G401.6 (cell line): ENCODE results near the gene LRRC10.
A peak's percentile ranks its signal among the peaks of the same experiment; 100 is the strongest.
"Not testable (repeated sequence)": the region's sequence is repeated elsewhere in the genome, so short reads cannot be mapped to it uniquely, and the experiment has no call there.

Experiments used
- FAIRE-seq: peaks from 2 replicates; lab custom pipeline; 2012; peaks lifted over from hg19 to GRCh38; lab: Jason Lieb, UNC

Gene LRRC10

DNA sequence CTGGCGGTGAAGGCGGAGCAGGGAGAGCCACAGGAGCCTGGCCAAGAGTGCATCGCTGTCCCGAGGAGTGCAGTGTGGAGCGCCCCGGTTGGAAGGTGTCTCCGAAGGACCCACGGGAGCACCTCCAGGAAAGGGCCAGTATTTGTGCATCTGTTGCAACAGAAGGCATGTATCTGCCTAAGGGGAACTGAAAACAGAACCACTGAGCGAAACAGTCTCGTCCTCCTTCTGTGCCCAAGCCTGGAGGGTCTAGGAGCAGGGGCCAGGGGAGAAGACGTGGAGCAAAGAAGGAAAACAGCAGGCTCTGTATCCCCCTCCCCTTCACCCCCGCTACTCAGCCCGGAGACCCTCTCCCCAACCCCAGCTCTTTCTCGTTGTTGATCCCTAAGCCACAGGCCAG, 5.3 kb upstream of the LRRC10 start:
- no peak for FAIRE-seq

- no peak for FAIRE-seq
Measured at GRCh38 chr12:69613351-69613750, 2.6 kb upstream of the LRRC10 start.

- FAIRE-seq, result no peak
Measured at GRCh38 chr12:69610126-69610525, 581 bp downstream of the LRRC10 start.

- FAIRE-seq, result no peak
Measured at GRCh38 chr12:69608114-69608513, 2.6 kb downstream of the LRRC10 start.

- FAIRE-seq, result not testable (repeated sequence)
Measured at GRCh38 chr12:69604275-69604674, 6.4 kb downstream of the LRRC10 start.

DNA sequence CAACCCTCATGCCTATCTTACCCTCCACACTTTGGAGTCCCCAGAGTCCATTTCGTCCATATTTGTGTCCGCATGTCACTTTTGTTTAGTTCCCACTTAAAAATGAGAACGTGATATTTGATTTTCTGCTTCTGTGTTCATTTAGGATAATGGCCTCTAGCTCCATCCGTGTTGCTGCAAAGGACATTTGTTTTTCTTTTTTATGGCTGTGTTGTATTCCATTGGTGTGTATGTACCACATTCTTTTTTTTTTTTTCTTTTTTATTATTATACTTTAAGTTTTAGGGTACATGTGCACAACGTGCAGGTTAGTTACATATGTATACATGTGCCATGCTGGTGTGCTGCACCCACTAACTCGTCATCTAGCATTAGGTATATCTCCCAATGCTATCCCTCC, 7.2 kb downstream of the LRRC10 start:
- FAIRE-seq, result not testable (repeated sequence)

- no peak for FAIRE-seq
Measured at GRCh38 chr12:69602954-69603353, 7.8 kb downstream of the LRRC10 start.

GRCh38 chr12:69601962-69602685, 8.6 kb downstream of the LRRC10 start:
- no peak for FAIRE-seq

GRCh38 chr12:69600804-69601203, 9.9 kb downstream of the LRRC10 start:
- FAIRE-seq, result no peak

DNA sequence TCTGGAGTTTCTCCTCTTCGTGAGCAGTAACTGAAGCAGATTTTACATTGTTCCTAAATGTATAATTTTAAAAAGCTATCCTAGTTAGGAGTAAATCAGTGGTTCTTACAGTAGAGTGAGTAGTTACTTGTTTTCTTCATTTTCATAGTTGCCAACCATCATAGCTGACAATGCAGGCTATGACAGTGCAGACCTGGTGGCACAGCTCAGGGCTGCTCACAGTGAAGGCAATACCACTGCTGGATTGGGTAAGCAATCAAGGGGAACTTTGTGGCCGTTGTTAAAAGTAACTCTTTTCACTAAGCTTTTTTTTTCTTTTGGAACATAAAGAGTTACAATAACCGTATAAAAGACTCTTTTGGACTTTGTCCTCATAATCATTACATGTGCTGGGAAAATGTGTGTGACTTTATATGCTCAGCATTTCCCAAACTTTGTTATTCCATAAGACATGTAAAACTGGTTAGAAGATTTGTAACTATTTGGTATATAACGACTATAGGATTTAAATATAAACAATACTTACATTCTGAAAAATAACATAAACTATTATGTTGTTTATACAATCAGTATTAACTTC, 12.4 kb downstream of the LRRC10 start:
- no peak for FAIRE-seq

- no peak for FAIRE-seq
Measured at GRCh38 chr12:69595689-69596088, 15.0 kb downstream of the LRRC10 start.

DNA sequence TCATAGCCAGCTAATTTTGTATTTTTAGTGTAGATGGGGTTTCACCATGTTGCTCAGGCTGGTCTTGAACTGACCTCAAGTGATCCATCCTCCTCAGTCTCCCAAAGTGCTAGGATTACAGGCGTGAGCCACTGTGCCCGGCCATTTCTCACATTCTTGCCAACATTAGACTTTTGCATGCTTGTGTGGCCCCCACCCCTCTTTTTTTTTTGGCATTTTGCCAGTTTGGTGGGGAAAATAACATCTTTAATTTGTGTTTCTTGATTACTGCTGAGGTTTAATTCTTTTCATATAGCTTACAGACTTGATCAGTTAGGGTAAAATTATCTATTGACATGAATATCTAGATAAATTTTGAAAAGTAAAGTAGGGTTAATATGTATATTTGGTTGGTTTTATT, 21.6 kb downstream of the LRRC10 start:
- no peak for FAIRE-seq

- no peak for FAIRE-seq
Measured at GRCh38 chr12:69588527-69588926, 22.2 kb downstream of the LRRC10 start.

GRCh38 chr12:69585189-69586062, 25.3 kb downstream of the LRRC10 start, which contains the start of gene CCT2:
Gene CCT2 (plus strand): TSS chr12:69585459. CDS start chr12:69585522, 63 bp downstream.
- FAIRE-seq, result peak; percentile 97

DNA sequence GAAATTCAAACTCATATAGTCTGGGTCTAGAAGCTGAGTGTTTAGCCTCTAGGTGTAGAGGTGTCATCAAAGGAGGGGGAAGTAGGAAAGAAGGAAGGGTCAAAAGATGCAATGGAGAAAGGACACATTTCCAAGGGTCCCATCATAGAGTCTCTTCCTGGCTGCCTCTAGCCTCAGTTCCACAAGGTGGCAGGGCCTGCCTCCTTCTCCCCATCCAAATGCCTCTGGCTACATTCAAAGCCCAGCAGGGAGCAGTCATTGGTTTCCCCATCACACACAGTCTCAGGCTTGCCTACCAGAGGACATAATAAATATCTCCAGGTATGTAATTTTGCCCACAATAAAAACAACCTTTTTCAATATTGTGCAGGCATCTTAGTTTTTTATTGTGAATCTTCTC, 27.5 kb downstream of the LRRC10 start:
- no peak for FAIRE-seq

DNA sequence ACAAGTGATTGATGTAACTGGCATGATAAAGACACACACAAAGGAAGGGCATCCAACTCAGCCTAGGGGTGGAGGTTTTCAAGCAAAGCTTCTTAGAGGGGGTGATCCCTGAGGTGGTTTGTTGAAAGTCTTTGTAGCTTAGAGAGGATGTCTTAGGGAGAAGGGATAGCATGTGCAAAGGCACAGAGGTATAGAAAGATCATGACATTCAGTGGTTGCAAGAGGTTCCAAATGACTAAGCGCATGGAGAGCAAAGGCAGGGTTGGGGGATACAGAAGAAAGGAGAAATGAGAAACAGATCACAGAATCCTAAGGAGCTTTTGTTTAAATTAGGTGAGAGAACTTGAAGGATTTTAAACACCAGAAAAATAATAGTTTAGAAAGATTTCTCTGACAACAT, 30.6 kb downstream of the LRRC10 start:
- no peak for FAIRE-seq

DNA sequence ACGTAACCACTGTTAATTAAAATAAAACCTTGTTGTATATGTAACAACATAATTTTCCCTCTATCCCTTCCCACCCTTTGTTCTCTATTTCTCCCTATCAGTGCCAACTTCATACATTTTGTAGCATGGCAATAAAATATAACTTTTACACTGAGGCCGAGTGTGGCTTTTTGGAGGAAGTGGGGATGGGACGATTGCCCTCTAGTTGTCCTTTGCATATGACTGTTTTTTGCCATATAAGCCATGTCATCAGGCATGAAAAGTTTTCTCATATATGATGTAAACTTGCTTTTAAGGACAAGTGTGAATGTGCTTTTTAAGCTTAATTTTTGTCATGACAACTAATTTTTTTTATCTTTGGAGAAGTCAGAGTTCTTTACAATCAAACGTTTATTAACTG, 31.7 kb downstream of the LRRC10 start:
- no peak for FAIRE-seq

DNA sequence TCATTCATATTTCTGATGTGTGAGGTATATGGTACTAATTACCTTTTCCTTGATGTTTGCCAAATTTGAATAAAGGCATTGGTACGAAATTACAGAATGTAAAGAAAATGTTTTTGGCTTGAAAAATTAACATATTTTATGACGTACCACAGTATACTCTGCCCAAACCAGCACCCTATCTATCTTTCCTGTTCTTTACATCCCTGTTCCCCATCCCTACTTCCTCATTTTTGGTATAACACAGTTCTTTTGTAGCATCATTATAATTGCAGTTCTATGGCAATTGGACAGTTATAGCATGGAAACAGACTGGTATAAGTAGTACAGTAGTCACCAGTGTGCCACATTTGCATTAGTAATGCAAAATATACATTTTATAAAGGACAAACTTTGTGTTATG, 32.4 kb downstream of the LRRC10 start:
- no peak for FAIRE-seq

DNA sequence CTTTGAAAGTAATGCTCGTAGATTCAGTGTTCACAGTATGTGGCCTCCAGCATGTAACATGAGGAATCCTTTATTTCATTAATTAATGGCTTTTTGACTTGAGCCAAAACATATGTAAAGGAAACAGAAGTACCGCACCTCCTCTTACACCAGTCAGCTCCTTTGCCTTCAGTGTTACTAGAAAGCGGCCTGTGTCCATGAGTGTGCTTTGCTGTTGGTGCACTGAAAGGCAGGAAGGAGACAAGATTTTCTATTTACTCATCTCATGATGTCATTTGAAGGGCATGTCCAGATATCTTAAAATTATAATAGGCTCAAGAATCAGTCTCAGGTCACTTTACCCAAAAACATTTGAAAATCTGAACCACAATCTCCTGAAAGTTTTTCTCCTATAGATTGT, 35.4 kb downstream of the LRRC10 start:
- FAIRE-seq, result no peak

- peak; percentile 95 for FAIRE-seq
Measured at GRCh38 chr12:69570545-69571399, 39.9 kb downstream of the LRRC10 start.

- FAIRE-seq, result no peak
Measured at GRCh38 chr12:69570000-69570516, 40.6 kb downstream of the LRRC10 start.

GRCh38 chr12:69569236-69569635, 41.5 kb downstream of the LRRC10 start:
- FAIRE-seq, result no peak
